ENCODE measurements around the gene SLC6A1.

SLC6A1 gene

GRCh38 chr3:10993729-10994065, 1.1 kb downstream of the SLC6A1 start:
- no peak for DNase-seq (ENCODE audit: low read depth, low spot score)

DNA sequence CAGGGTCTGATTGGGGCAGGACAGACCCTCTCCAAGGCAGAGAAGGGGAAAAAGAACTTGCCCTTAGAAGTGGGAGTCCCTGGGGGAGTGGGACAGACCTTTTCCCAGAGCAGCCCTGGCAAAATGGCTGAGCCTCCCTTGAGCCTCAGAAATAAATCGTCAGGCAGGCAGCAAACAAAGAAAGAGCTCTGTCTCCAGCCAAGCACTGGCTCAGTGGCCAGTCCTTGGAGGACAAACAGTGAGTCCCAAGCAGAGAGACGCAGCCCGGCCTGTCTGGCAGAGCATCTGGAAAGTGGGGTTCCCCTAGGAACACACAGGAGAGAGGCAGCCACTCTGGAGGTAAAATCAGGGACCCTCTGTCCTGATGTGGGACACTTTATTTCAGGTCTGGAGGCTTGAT, 1.8 kb downstream of the SLC6A1 start:
- DNase-seq (ENCODE audit: low read depth, low spot score): no peak

GRCh38 chr3:10995871-10996270, 3.3 kb downstream of the SLC6A1 start:
- DNase-seq (ENCODE audit: low read depth, low spot score): no peak

DNA sequence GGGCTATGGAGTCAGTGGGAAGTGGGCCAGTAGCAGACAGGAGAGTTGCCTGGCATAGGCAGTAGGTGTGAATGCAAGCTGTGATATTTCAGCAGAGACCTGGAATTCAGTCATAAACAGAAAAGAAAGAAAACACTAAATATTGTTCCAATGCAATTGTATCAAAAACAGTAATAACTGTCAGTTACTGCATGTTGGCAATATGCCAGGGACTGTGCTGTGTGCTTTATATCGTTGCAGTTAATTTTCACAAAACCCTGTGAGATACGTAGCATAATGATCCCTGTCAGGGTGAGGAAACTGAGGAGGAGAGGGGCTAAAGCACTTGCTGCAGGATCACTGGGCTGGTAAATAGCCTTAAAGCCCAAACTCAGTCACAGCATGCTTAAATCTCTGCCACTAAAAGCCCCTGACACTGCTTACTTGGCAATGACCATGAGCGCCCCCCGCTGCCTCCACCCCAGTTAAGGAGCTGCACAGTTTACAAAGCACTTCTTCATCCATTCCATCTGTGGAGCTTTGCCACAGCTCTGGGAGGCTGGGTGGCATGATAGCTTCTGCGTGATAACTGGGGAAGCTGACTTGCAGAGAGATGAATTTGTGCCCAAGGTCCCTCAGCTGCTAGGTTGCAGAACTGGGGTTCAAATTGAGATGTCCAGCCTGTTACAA, 3.9 kb downstream of the SLC6A1 start:
- DNase-seq (ENCODE audit: low read depth, low spot score): no peak

DNA sequence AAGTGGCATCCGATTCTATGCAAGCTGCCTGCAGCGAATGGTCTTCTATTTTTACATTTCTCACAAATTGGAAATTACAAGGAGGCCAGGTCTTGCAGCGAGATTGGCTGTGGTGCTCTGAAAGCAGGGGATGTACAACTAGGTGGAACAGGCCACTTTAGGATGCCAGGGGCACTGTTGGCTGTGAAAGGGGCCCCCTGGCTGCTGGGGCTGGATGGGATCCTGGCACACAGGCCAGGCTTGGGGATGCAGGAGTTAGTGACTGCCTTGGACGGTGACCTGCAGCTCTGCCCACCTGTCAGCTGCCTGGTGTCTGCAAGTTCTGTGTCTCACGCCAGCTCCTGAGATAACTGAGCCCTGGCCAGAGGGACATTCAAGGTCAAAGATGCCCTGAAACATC, 4.6 kb downstream of the SLC6A1 start:
- DNase-seq (ENCODE audit: low read depth, low spot score): no peak

DNA sequence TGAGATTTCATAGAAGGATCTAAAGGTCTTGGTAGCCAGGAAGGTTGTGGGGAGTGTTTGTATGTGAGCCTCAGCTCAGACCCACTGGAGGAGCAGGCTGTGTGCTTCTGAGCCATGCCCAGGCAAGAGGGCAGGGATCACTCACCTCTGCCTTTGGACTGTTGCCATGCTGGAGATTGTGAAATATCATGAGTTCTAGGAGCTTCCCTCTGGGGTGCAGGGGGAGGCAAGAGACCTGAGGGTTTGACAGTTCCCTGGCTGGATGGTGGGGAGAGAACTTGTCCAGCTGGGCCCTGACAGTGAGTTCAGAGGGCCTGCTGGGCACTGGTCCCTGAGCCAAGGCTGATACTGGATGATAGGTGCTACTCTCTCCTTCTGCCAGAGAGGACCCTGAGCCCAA, 6.0 kb downstream of the SLC6A1 start:
- no peak for DNase-seq (ENCODE audit: low read depth, low spot score)

DNA sequence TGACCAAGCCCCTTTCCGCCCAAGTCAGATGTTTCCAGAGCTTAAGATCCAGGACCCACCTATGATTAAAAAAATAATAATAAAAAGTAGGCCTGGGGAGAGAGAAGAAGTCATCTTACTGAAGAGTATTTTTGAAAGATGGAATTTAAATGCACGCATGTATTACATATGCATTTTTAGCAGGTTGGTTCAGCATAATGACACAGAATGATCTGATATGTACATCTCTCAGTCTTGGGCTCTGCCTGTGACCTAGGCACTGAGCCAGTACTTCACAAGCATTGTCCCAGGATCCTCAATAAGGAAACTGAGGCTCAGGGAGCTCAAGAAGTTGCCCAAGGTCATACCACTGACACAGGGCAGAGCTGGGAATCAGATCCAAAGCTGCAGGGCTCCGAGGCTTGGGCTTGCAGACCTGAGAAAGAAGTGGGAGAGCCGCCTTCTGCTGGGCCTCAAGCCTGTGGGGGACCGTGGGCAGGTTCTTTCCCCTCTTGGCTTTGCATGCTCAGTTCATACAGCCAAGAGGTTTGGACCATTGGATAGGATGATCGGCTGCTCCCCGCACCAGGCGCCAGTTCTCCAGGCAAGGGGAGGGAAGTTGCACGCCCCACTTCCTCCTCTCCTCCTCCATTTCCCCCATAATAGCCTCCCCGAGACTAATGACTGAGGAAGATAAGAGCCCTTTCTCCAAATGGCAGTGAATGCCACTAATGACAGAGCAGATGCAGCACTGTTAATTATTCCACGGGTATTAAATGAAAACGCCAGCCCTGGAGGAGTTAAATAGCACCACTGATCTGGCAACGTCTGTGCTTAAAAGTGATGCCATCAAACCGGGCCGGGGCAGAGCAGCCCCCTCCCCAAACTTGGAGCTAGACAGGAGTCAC, 6.9 kb downstream of the SLC6A1 start:
- no peak for DNase-seq (ENCODE audit: low read depth, low spot score)

DNA sequence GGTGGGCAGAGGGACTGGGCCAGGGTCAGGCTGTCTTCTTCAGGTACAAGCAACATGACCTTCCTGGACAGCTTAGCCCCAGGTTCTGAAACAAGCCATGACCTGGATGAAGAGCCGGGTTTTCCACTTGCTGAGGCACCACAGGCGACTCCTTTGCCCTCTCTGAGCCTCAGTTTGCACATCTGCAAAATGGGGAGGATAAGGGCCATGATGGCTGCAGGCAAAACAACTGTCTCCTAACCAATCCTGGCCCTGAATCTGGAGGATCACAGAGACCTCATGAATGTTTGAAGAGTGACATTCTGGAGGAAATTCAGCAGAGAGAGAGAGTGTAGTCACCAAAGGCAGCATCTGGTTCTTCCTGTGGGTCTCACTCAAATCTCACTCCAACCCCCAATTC, 8.0 kb downstream of the SLC6A1 start:
- DNase-seq (ENCODE audit: low read depth, low spot score): no peak

DNA sequence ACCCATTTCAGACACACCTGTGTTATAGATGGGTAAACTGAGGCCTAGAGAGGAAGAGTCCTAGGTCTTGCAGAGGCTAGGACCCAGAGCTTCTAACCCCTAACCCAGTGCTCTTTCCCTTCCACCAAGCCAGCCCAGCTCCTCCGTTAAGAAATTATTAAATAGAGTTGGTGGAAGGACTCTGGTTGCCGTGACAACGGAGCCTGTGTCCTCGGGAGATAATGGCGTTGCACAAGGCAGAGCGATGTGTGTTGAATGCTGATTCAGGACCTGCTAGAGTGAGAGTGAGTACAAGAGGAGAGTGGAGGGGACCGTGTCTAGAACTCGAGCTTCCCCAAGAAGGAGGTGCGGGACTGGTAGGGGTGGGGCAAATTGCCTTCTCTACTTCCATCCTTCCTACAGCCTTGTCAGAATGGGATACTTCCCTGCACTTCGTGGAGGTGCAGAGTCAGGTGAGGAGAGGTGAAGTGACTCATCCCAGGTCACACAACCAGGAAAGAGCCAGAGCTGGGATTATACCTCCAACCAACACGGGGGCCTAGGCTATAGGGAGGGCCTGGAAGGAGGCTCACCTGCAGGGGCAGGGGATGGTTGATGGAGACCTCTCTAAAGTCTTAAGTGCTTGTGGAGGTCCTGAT, 8.6 kb downstream of the SLC6A1 start:
- DNase-seq (ENCODE audit: low read depth, low spot score): no peak

DNA sequence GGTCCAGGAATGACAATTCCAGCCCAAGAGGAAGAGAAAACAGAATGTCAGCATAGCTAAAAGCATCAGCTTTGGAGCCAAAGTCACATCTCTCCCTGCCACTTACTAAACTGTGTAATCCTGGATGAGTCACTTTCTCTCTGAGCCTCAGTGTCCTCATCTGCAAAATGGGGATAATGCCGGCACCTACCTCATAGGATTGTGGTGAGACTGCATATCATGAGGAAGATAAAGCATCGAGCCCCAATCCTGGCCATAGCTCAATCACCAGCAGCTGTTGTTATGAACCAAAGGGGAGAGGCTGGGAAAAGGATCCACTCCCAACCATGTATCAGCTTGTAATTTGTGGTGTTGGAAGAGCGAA, 9.1 kb downstream of the SLC6A1 start:
- DNase-seq (ENCODE audit: low read depth, low spot score): no peak

- DNase-seq (ENCODE audit: low read depth, low spot score): no peak
These were observed 9.8 kb downstream of the SLC6A1 start for GRCh38 chr3:11002371-11002807.

GRCh38 chr3:11004563-11004962, 12.0 kb downstream of the SLC6A1 start:
- no peak for DNase-seq (ENCODE audit: low read depth, low spot score)

DNA sequence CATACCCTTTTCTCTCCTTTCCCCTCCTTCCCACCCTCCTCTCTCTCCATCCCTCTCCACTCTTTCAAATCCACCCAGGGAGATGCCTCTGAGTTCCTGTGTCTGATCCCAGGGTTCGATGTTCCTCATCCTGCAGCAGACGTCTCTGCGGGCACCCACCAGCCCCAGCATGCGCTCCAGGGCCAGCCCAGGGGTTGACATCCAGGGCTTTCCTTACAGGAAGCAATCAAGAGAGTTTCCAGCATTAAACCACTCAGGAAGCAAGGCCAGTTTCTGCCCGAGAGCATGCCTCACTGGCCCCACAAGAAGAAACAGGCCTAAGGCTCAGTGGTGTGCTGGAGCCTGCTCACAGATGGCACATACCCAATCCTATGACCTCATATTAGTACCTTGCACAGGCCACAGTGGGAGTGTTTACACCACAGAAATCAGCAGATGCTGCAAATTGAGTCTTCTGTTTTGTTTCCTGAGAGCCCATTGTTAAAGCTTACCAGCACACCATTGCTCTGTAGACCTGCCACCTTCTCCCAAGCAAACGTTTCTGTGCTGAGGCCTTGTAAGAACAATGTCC, 13.2 kb downstream of the SLC6A1 start:
- DNase-seq (ENCODE audit: low read depth, low spot score): no peak

DNA sequence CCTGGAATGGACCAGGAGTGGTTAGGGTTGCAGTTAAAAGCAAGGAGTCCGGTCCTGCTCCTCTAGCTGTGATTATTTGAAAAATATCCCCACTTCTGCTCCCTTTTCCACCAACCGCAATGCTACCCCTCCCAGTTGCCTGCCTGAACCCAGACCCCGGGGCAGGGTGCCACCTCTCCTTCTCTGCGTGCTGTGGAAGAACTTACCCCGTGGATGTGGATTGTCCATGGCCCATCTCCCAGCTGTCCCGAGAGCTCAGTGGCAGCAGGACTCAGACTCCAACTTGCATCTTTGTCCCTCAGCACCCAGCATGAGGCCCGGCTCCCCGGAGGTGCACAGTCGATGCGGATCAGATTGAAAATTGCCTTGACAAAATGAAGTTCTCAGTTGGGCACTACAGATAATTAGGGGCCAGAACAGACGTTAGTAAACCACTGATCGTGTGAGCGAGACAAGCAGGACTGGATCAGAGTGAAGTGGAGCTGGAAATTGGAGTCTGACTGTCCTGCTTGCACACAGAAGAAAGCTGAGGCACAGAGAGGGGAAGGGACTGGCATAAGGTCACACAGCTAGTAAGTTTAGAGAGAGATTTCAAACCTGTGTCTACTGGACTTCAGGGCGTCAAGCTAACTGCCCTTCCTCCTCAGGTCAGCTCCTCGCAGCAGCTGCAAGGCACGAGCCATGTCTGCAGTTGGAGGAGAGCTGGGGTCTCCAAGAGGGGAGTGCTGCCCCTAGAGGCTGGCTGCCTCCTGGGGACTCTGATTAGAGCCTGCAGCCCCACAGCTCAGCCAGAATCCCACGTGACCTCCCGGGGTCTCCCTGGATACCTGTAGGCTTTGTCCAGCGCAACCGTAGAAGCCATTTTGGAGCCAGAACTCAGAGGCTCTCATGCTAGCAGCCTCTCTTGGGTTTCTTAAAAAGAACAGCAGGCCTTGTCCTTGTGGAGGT, 14.7 kb downstream of the SLC6A1 start:
- no peak for DNase-seq (ENCODE audit: low read depth, low spot score)

- DNase-seq (ENCODE audit: low read depth, low spot score): no peak
These were observed 17.4 kb downstream of the SLC6A1 start for GRCh38 chr3:11009898-11010297.

- no peak for DNase-seq (ENCODE audit: low read depth, low spot score)
These were observed 18.0 kb downstream of the SLC6A1 start for GRCh38 chr3:11010426-11011165.

DNA sequence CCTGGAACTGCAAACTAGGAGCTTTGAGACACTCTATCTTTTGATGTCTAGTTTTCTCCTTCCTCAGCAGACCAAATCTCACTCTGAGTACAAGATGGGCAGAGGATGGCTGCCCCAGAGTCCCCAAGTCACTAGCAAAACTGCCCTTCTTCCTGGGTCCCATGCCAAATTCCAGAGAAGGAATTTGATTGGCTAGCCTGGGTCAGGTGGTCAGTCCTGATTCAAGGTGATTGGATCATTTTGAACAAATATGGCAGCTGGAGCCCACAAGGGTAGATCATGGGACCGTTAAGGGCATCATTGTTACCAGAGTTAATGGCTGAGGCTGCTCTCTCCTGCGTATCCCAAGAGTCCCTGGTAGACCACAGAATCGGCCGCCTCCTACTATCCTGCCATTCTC, 21.7 kb downstream of the SLC6A1 start:
- DNase-seq (ENCODE audit: low read depth, low spot score): no peak

DNA sequence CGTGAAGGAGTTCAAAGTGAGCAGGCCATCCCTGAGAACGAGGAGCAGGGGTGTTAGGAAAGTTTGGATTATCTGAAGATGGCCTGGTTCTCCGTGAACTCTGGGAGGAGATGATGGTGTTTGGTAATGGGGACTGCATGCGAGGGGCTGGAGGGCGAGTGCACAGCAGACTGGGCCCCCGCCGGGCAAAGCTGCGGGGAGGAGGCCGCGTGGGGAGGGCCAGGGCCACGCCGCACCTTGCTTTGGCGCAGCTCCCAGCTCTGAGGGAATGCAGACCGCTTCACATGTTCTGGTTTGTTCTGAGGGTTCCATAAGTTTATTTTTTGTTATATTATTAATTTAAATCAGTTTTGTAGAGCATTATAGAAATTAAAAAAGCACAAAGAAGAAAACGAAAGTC, 22.2 kb downstream of the SLC6A1 start:
- DNase-seq (ENCODE audit: low read depth, low spot score): no peak

- DNase-seq (ENCODE audit: low read depth, low spot score): no peak
These were observed 22.8 kb downstream of the SLC6A1 start for GRCh38 chr3:11015369-11015768.

GRCh38 chr3:11016727-11017126, 24.2 kb downstream of the SLC6A1 start:
- DNase-seq (ENCODE audit: low read depth, low spot score): no peak
